GM12865 (cell line): Measurements from ENCODE around the gene SH3BP5L.

Experiments
- DNase-seq: peaks from one replicate; pipeline ENCODE4 v3.0.0; 2010; ENCODE audit warnings: low read depth
- H3K4me3 ChIP-seq: 2 replicates; pipeline ENCODE4 v1.5.1; 2011; ENCODE audit warnings: mild to moderate bottlenecking, low read depth, low read length, control low read depth
- TF ChIP-seq, protein P1 (sequence below): IDR thresholded peaks from 2 replicates; pipeline ENCODE4 v1.5.1; 2011; ENCODE audit warnings: low read length, control low read depth, low read depth, inconsistent platforms; ENCODE audit not compliant: insufficient read depth; ENCODE audit errors: missing control alignments

The SH3BP5L gene

DNA sequence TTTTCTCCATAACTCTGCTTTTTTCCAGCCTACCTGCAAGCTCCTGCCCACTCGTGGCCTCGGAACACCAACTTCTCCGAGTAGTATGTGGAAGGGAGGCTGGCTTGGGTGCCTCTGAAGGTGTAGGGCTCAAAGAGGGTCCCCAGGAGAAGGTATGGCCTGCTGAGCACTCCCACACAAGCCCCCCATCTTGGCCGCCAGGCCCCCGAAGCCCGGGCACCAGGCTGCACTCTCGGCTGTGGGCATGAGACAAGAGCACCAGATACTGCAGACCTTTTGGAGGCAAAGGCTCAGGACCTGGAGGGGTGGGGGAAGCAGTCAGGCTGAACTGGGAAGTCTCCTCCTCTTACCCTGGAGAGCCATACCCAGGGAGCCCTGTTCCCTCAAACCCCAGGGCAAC lies 31.5 kb upstream of the SH3BP5L start:
- H3K4me3 ChIP-seq = peak overlapping the region; percentile 79
- TF ChIP-seq, protein P1, sequence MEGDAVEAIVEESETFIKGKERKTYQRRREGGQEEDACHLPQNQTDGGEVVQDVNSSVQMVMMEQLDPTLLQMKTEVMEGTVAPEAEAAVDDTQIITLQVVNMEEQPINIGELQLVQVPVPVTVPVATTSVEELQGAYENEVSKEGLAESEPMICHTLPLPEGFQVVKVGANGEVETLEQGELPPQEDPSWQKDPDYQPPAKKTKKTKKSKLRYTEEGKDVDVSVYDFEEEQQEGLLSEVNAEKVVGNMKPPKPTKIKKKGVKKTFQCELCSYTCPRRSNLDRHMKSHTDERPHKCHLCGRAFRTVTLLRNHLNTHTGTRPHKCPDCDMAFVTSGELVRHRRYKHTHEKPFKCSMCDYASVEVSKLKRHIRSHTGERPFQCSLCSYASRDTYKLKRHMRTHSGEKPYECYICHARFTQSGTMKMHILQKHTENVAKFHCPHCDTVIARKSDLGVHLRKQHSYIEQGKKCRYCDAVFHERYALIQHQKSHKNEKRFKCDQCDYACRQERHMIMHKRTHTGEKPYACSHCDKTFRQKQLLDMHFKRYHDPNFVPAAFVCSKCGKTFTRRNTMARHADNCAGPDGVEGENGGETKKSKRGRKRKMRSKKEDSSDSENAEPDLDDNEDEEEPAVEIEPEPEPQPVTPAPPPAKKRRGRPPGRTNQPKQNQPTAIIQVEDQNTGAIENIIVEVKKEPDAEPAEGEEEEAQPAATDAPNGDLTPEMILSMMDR = no peak
- no peak for DNase-seq

DNA sequence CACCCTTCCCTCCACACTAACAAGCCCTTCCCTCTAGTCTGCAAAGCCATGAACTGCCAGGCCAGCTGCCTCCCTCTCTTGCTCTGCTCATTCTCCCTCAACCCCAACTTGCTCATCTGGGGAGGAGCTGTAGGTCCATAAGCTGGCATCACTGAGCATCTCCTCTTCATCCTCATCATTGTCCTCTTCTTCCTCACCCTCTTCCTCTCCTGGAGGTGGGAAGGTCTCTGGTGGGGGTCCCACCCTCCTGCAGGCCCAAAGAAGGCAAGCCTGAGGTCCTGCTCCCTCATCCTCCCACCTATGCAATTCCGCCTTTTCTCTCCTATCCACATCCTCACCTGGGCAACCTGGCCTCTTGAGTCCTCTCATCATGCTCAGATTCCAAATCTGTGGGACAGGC lies 30.5 kb upstream of the SH3BP5L start:
- DNase-seq = no peak
- TF ChIP-seq, protein P1 = no peak
- no peak overlapping the region for H3K4me3 ChIP-seq

DNA sequence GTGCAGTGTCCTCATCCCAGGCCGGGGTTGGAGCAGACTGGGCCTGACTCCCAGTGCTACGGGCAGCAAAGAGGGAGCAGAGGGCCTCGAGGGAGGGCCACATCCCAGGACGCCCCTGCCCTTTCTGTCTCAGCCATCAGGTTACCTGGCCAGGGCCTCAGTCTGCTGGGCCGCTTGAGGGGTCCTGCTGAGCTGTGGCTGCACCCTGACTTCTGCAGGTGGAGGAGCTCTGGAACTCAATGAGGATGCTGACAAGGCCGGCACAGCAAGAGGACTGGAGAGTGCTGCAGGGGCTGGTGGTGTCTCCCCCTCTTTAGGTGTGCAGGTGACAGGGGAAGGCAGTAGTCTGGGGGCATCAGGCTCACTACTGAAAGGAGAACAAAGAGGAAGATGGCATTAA lies 29.9 kb upstream of the SH3BP5L start:
- TF ChIP-seq, protein P1 = no peak
- H3K4me3 ChIP-seq = no peak overlapping the region
- no peak for DNase-seq

DNA sequence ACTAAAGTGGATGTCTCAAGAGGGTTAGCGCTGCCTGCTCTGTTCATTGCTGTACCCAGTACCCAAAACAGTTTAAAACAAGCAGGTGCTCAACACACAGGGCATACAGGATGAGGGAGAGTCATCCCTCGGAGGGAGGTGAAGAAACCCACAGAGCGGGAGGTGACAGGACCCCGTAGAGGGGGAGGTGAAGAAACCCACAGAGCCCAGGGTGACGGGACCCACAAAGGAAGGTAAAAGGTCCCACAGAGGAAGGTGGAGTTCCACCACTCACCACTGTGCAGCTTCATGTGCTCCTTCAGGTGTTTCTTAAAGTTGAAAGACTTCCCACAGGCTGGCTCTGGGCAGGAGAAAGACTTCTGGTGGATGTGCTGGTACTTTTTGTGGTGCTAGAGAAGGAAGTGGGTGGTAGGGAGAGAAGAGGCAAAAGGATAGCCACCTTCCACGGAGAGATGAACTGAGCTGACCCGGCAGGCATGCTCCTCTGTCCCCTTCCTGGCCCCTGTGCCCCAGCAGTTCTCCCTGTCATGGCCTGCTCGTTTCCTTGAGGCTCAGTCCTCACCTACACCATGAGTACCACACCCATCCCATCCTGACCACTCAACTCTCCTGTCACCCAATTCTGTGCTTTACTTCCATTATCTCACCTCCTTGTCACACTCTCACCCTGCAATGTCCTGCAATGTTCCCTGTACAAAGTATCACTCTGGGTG lies 28.1 kb upstream of the SH3BP5L start:
- no peak overlapping the region for H3K4me3 ChIP-seq
- DNase-seq = no peak
- TF ChIP-seq, protein P1 = no peak

DNA sequence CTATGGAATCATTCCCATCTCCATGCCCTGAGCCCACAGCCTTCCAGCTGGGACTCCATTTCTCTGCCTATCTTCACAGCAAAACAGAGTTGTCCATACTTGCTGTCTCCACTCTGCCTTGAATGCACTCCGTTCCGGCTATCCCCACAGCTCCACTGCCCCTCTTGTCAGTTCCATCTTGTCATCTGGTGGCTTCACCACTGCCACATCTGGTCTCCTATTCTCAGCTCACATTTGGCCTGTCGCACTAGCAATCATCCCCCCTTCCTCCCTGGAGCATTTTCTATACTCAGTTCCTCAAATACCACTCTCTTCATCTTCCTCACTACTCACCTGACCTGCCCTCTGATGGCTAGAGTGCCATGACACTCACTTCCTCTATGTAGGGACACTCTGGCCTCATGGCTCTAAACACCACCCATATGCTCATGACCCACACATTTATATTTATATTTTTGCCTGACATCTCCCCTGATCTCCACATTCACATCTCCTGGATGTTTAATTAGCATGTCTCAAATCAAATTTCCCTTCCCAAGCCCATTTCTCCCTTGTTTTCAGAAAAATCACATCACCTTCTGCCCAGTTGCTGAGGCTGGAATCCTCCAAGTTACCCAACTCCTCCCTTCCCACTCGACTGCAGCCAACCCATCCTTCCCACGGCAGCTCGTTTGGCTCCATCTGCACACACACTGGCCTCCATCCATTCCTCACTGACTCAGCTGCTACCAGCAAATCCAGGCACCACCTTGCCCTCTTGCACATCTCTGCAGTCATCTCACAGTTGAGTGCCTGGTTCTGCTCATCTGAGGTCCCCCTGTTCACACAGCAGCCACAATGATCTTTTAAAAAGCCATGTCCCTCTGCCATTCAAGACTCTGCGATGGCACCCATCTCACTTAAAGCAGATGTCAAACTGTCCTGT lies 27.0 kb upstream of the SH3BP5L start:
- TF ChIP-seq, protein P1 = no peak
- DNase-seq = no peak
- H3K4me3 ChIP-seq = no peak overlapping the region

DNA sequence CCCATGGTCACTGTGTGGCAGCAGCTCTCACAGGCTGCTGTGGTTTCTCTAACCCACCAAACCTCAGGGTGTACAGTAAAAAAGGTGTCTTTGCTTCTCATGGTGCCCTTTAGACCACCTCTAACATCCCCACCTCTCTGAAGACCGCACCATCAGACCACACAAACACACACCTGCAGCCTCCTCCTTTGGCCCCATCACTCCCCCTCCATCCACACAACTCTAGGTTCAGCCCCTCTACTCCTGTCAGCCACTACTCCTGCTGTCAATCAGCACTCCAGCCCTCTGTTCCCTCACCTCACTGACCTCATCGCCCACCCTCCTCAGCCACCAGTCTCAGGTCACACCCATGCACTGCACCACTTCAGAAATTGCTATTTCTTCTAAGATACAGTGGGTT lies 25.7 kb upstream of the SH3BP5L start:
- DNase-seq = no peak
- no peak overlapping the region for H3K4me3 ChIP-seq
- TF ChIP-seq, protein P1 = no peak
